ENCODE data around the gene NR3C1. TPM values are rescaled to one million over a fixed set of nuclear protein-coding genes. Genes with fewer than 3 reads are reported as not detected.

Gene NR3C1
- total RNA-seq, 4 donors from 2014 or later: 55.1 to 134 (median 87.3) TPM

DNA sequence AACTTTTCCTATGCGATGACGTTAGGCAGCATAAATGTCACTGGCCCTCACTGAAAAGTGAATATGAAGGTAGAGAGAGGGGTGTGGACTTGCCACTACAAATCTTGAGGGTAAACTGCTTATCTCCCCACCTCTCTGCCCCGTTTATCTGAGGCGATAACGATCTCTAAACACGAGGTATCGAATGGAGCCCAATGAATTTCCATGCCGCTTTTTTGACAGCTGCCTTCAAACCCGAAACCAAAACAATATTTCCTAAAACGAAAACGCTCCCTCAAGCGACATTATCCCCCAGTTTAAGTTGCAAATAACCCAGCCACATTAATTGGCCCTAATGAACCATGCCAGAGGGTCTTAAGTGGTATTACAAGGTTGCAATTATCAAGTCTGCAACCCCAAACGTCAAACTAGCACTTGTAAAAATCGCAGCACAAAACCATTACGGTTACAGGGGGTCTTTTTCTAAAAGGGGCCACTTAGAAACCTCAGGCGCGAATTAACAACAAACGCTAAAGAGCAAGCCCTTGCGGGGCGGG lies 1.4 kb downstream of the NR3C1 start:
- intact Hi-C loops (cut with DNase I; ENCODE audit: low total_unique reads): no loop called here
- Histone ChIP-seq H3K4me1 (no peaks in the 10 kb centered on the region), H3K4me3 (peak overlapping the region; percentile 57 to 94), H3K36me3 (no peaks in the 10 kb centered on the region), H3K27ac (peak overlapping the region; percentile 97), H3K27me3 (no peaks in the 10 kb centered on the region), H3K9me3 (no peaks in the 10 kb centered on the region)
- TF ChIP-seq POLR2A (IDR thresholded peaks at IDR 0.05): no peak
- TF ChIP-seq, protein P1, sequence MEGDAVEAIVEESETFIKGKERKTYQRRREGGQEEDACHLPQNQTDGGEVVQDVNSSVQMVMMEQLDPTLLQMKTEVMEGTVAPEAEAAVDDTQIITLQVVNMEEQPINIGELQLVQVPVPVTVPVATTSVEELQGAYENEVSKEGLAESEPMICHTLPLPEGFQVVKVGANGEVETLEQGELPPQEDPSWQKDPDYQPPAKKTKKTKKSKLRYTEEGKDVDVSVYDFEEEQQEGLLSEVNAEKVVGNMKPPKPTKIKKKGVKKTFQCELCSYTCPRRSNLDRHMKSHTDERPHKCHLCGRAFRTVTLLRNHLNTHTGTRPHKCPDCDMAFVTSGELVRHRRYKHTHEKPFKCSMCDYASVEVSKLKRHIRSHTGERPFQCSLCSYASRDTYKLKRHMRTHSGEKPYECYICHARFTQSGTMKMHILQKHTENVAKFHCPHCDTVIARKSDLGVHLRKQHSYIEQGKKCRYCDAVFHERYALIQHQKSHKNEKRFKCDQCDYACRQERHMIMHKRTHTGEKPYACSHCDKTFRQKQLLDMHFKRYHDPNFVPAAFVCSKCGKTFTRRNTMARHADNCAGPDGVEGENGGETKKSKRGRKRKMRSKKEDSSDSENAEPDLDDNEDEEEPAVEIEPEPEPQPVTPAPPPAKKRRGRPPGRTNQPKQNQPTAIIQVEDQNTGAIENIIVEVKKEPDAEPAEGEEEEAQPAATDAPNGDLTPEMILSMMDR (IDR thresholded peaks at IDR 0.05): no peak
- DNase-seq: no peak

DNA sequence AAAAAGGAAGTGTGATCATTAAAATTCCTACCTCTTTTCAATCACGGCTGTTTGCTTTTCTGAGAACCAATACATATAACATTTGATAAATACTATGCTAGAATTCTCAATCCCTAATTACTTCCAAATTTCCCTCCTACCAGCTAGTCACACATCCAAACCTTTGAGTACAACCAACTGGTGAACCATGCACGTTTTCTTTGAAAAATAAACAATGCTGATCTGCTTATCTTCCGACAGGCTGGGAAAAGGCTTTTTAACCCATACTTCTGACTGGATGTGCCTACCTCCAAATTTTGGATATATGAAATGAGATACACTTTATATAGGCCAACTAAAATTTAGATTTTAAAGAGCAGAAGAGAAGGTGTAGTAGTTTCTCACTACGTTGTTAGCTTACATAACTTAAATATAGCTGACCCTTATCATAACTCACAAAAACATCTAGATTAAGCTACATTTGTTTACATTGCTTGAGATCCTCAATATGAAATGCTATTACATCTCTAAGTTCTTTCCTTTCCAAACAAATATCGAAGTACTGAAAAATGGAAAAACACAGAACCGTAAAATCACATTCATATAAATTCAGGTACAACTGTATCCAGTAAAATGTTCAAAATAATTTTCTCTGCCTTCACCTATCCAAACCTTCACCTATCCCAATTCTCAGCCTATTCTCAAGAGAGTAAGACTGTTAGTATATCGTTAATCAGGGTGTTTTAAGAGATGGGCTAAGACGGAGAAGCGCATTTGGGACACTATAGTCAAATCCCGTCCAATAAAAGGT lies 2.1 kb downstream of the NR3C1 start:
- no peak for TF ChIP-seq POLR2A (IDR thresholded peaks at IDR 0.05)
- TF ChIP-seq, protein P1 (IDR thresholded peaks at IDR 0.05): no peak
- Histone ChIP-seq H3K4me3 (peak overlapping the region; percentile 57 to 94), H3K4me1 (no peaks in the 10 kb centered on the region), H3K9me3 (no peaks in the 10 kb centered on the region), H3K27me3 (no peaks in the 10 kb centered on the region), H3K36me3 (no peaks in the 10 kb centered on the region), H3K27ac (peak overlapping the region; percentile 17 to 97)
- intact Hi-C loops (cut with DNase I; ENCODE audit: low total_unique reads): no loop called here
- DNase-seq: no peak

DNA sequence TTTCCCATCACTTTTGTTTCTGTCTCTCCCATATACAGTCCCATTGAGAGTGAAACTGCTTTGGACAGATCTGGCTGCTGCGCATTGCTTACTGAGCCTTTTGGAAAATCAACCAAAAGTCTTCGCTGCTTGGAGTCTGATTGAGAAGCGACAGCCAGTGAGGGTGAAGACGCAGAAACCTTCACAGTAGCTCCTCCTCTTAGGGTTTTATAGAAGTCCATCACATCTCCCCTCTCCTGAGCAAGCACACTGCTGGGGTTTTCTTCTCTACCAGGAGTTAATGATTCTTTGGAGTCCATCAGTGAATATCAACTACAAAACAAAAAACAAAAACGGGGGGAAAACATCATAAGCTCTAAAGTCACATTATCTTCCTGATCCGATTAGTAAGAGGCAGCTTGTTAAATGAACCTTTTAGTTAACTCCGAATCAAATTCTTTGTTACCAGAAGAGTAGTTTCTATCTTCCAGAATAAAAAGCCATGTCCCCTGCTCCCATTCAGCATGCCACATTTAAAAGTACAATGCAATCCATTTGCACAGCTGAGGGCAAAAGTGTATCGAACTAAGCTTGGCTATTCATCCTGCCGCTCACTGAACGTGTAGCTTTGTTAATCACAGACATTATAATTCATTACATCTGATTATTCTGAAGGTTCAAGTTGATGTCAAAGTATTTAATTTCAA lies 2.8 kb downstream of the NR3C1 start:
- Histone ChIP-seq H3K9me3 (no peaks in the 10 kb centered on the region), H3K36me3 (no peaks in the 10 kb centered on the region), H3K4me1 (no peaks in the 10 kb centered on the region), H3K4me3 (peak overlapping the region; percentile 2 to 94), H3K27me3 (no peaks in the 10 kb centered on the region), H3K27ac (peak overlapping the region; percentile 17 to 97)
- no peak for DNase-seq
- TF ChIP-seq POLR2A (IDR thresholded peaks at IDR 0.05): no peak
- TF ChIP-seq, protein P1 (IDR thresholded peaks at IDR 0.05): no peak
- intact Hi-C loops (cut with DNase I; ENCODE audit: low total_unique reads): no loop called here

DNA sequence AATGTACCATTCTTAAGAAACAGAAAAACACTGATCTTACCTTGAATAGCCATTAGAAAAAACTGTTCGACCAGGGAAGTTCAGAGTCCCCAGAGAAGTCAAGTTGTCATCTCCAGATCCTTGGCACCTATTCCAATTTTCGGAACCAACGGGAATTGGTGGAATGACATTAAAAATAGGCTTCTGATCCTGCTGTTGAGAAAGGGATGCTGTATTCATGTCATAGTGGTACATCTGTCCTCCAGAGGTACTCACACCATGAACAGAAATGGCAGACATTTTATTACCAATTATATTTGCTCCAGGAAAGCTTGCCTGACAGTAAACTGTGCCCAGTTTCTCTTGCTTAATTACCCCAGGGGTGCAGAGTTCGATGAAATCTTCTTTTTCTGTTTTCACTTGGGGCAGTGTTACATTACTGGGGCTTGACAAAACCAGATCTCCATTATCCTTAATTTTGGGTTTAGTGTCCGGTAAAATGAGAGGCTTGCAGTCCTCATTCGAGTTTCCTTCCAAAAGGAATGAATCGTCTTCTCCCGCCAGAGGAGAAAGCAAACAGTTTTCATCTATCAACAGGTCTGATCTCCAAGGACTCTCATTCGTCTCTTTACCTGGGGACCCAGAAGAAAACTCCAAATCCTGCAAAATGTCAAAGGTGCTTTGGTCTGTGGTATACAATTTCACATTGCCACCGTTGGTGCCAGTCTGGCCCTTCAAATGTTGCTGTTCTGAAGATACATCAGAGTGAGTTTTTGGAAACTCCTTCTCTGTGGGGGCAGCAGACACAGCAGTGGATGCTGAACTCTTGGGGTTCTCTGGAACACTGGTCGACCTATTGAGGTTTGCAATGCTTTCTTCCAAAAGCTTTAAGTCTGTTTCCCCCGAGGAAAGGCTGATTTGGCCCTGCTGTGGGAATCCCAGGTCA lies 3.6 kb downstream of the NR3C1 start:
- Histone ChIP-seq H3K27me3 (no peaks in the 10 kb centered on the region), H3K9me3 (no peaks in the 10 kb centered on the region), H3K4me1 (no peaks in the 10 kb centered on the region), H3K27ac (peak overlapping the region; percentile 17 to 97), H3K4me3 (peak overlapping the region; percentile 2 to 94), H3K36me3 (no peaks in the 10 kb centered on the region)
- intact Hi-C loops (cut with DNase I; ENCODE audit: low total_unique reads): no loop called here
- no peak for DNase-seq
- no peak for TF ChIP-seq POLR2A (IDR thresholded peaks at IDR 0.05)
- TF ChIP-seq, protein P1 (IDR thresholded peaks at IDR 0.05): no peak

All from uterus (tissue), 4 donors.